Hepatocyte (in vitro differentiated cells): Measurements from ENCODE around the gene ICE1.

Experiments used
- CTCF ChIP-seq: fragments of 200-600 bp; sonication (generic); IDR thresholded peaks from 2 replicates; pipeline ENCODE4 v1.5.1; 2016; ENCODE audit warnings: antibody characterized with exemption, mild to moderate bottlenecking; ENCODE audit not compliant: poor library complexity
- EZH2 ChIP-seq: fragments of 200-600 bp; sonication (generic); IDR thresholded peaks from 2 replicates; pipeline ENCODE4 v1.6.1; 2016; ENCODE audit warnings: antibody characterized with exemption, mild to moderate bottlenecking, borderline replicate concordance

- no peak for TF ChIP-seq CTCF
- TF ChIP-seq EZH2: no peak
These were observed 34.7 kb upstream of the ICE1 start for GRCh38 chr5:5387777-5388176.
